Caco-2 (cell line): ENCODE measurements around the gene INKA2. TPM values are rescaled to one million over a fixed set of nuclear protein-coding genes. Genes with fewer than 3 reads are reported as not detected.
A peak's percentile ranks its signal among the peaks of the same experiment; 100 is the strongest.

Source experiments
- BruUV-seq: library from RNA; stranded (reverse); fragments of 400-500 nt; replicated peaks from 2 replicates; lab custom pipeline; 2021; lab: Mats Ljungman, UMichigan
- CTCF ChIA-PET: fragments of 300-600 bp; sonication (Branson Sonifier 250); formaldehyde crosslinking; loops from one replicate; lab custom pipeline; 2022; ENCODE audit warnings: antibody characterized with exemption; lab: Charles Lee
- POLR2A ChIA-PET: fragments of 300-600 bp; sonication (Branson Sonifier 250); formaldehyde crosslinking; loops from one replicate; lab custom pipeline; 2022; ENCODE audit warnings: antibody characterized with exemption; lab: Charles Lee
- DNase-seq, 2 experiments: peaks; one replicate each; pipeline versions ENCODE4 v3.0.0 to v3.0.0-alpha.2; 2020 to 2022
- H3K27me3 ChIP-seq: replicated peaks from 2 replicates; pipeline ENCODE4 v1.6.0; 2011; ENCODE audit warnings: low read length; ENCODE audit not compliant: control insufficient read depth, insufficient read depth
- H3K36me3 ChIP-seq: 2 replicates; pipeline ENCODE4 v1.5.1; 2011; ENCODE audit warnings: low read length; ENCODE audit not compliant: control insufficient read depth, insufficient read depth
- H3K4me1 ChIP-seq: fragments of 250-450 bp; sonication (Bioruptor Pico); 2 replicates; pipeline ENCODE4 v1.5.1; 2020; ENCODE audit warnings: mild to moderate bottlenecking
- H3K4me3 ChIP-seq: 2 replicates; pipeline ENCODE4 v1.5.1; 2011; ENCODE audit warnings: low read depth, mild to moderate bottlenecking, control low read depth, low read length
- H3K9me3 ChIP-seq: fragments of 250-450 bp; sonication (Bioruptor Pico); 2 replicates; pipeline ENCODE4 v1.5.1; 2020; ENCODE audit warnings: mild to moderate bottlenecking, moderate library complexity
- H3K27ac Mint-ChIP-seq: one replicate; pipeline ENCODE4 v1.8.0; 2022; ENCODE audit warnings: mixed read lengths; ENCODE audit not compliant: unreplicated experiment
- H3K27me3 Mint-ChIP-seq: one replicate; pipeline ENCODE4 v1.8.0; 2022; ENCODE audit warnings: mixed read lengths; ENCODE audit not compliant: insufficient read depth, unreplicated experiment
- H3K36me3 Mint-ChIP-seq: one replicate; pipeline ENCODE4 v1.8.0; 2022; ENCODE audit warnings: mild to moderate bottlenecking, mixed read lengths; ENCODE audit not compliant: insufficient read depth, unreplicated experiment
- H3K4me1 Mint-ChIP-seq: one replicate; pipeline ENCODE4 v1.8.0; 2022; ENCODE audit warnings: low read depth, mixed read lengths; ENCODE audit not compliant: unreplicated experiment
- H3K4me3 Mint-ChIP-seq: one replicate; pipeline ENCODE4 v1.8.0; 2022; ENCODE audit warnings: mild to moderate bottlenecking, moderate library complexity, mixed read lengths; ENCODE audit not compliant: unreplicated experiment
- H3K9me3 Mint-ChIP-seq: one replicate; pipeline ENCODE4 v1.8.0; 2022; ENCODE audit warnings: mixed read lengths; ENCODE audit not compliant: unreplicated experiment
- intact Hi-C: fragments of 100-400 bp; cut with micrococcal nuclease; formaldehyde crosslinking; loops from one replicate; pipeline ENCODE4 v1.10.0; 2022; ENCODE audit not compliant: unreplicated experiment
- total RNA-seq: library from RNA; stranded (reverse); gene quantifications from 2 replicates; pipeline ENCODE4 v1.2.3, GENCODE V29; 2022
- TF ChIP-seq, protein P1 (sequence below), 2 experiments: fragments of 200-600 bp in 1 of 2; IDR thresholded peaks; 1 replicate in 1 of 2; 2 replicates in 1 of 2; pipeline versions ENCODE4 v1.5.1 to v1.8.0; 2011 to 2022; ENCODE audit warnings: antibody characterized with exemption in 1 of 2, control low read depth in 1 of 2, inconsistent platforms in 1 of 2, low read depth in 1 of 2, low read length in 1 of 2, mild to moderate bottlenecking in 1 of 2, moderate library complexity in 1 of 2; ENCODE audit not compliant: insufficient read depth in 1 of 2, severe bottlenecking in 1 of 2, unreplicated experiment in 1 of 2

The INKA2 gene
- total RNA-seq, 1 experiment from 2014 or later = 5.8 TPM

DNA sequence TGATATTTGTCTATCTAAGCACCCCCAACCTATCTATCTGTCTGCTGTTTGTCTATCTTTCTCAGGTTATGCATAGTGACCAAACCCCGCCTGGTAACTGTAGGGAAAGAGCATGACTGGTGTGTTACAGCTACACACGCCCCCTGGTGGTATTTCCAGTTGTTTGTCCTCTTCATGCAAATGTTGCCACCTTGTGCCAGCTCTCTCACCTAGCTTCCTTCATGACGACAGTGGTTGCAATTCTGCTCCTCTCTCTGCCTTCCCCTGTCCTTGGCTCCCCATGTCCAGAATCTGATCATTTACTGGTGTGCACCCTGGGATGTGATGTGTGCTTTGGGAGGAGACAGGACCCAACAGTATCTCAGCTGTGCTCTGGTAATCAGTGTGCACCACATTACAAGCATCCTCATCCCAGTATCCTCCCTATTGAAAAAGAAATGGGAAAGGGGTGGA lies 8.1 kb upstream of the INKA2 start:
- Mint-ChIP-seq H3K4me3 (no peak overlapping the region), H3K27ac (no peak overlapping the region), H3K4me1 (no peaks in the 10 kb centered on the region), H3K36me3 (no peaks in the 10 kb centered on the region), H3K27me3 (no peaks in the 10 kb centered on the region), H3K9me3 (no peaks in the 10 kb centered on the region)
- peak; percentile 76 to 80 for DNase-seq
- CTCF ChIA-PET = interaction anchor here (0.5 to 1.9 kb wide), 8 partner anchors 8 to 299 kb away, joined by 3 to 30 read pairs (median 4); partner anchors contain the start of gene INKA2
- Histone ChIP-seq H3K27me3 (no peaks in the 10 kb centered on the region), H3K4me3 (no peak overlapping the region), H3K4me1 (no peaks in the 10 kb centered on the region), H3K36me3 (no peaks in the 10 kb centered on the region), H3K9me3 (no peaks in the 10 kb centered on the region)
- intact Hi-C loops = loop anchor here (1.0 kb wide), 2 partner anchors 32 to 266 kb away; no protein-coding TSS in a partner anchor
- TF ChIP-seq, protein P1, sequence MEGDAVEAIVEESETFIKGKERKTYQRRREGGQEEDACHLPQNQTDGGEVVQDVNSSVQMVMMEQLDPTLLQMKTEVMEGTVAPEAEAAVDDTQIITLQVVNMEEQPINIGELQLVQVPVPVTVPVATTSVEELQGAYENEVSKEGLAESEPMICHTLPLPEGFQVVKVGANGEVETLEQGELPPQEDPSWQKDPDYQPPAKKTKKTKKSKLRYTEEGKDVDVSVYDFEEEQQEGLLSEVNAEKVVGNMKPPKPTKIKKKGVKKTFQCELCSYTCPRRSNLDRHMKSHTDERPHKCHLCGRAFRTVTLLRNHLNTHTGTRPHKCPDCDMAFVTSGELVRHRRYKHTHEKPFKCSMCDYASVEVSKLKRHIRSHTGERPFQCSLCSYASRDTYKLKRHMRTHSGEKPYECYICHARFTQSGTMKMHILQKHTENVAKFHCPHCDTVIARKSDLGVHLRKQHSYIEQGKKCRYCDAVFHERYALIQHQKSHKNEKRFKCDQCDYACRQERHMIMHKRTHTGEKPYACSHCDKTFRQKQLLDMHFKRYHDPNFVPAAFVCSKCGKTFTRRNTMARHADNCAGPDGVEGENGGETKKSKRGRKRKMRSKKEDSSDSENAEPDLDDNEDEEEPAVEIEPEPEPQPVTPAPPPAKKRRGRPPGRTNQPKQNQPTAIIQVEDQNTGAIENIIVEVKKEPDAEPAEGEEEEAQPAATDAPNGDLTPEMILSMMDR (IDR thresholded peaks at IDR 0.05; ENCODE audit: insufficient read depth in 1 of 2, low read depth in 1 of 2, low read length in 1 of 2, severe bottlenecking in 1 of 2, unreplicated experiment in 1 of 2) = peak; percentile 60 to 74
- POLR2A ChIA-PET = interaction anchor here (0.6 kb wide), 1 partner anchor 34 kb away, joined by 3 read pairs; no protein-coding TSS in a partner anchor
- no TSS peak for BruUV-seq

DNA sequence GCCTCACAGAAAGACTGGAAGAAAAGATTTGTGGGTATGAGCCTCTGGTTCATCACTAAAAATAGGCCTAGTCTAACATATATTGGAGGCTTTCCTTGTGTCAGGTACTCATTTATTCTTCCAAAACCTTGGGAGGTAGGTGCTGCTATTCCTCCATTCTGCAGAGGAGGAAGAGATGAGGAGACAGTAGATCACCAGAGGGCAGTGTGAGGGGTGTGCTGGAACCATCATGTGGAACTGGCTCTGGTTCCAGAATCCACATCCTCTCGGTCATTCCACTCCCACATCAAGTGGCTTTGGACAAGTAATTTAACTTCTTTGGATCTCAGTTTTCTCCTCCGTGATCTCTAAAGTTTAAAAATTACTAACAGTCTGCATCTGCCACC lies 7.4 kb upstream of the INKA2 start:
- Histone ChIP-seq H3K9me3 (no peaks in the 10 kb centered on the region), H3K36me3 (no peaks in the 10 kb centered on the region), H3K4me1 (no peaks in the 10 kb centered on the region), H3K27me3 (no peaks in the 10 kb centered on the region), H3K4me3 (no peak overlapping the region)
- ChIA-PET POLR2A (interaction anchor here (0.6 kb wide), 1 partner anchor 33 kb away, joined by 3 read pairs; no protein-coding TSS in a partner anchor), CTCF (interaction anchor here (0.5 to 1.9 kb wide), 8 partner anchors 8 to 298 kb away, joined by 3 to 30 read pairs (median 4); partner anchors contain the start of gene INKA2)
- Mint-ChIP-seq H3K27me3 (no peaks in the 10 kb centered on the region), H3K27ac (no peak overlapping the region), H3K4me3 (no peak overlapping the region), H3K4me1 (no peaks in the 10 kb centered on the region), H3K9me3 (no peaks in the 10 kb centered on the region), H3K36me3 (no peaks in the 10 kb centered on the region)
- BruUV-seq = no TSS peak
- no peak for DNase-seq
- TF ChIP-seq, protein P1 (IDR thresholded peaks at IDR 0.05; ENCODE audit: insufficient read depth in 1 of 2, low read depth in 1 of 2, low read length in 1 of 2, severe bottlenecking in 1 of 2, unreplicated experiment in 1 of 2) = no peak
- intact Hi-C loops = no loop called here

DNA sequence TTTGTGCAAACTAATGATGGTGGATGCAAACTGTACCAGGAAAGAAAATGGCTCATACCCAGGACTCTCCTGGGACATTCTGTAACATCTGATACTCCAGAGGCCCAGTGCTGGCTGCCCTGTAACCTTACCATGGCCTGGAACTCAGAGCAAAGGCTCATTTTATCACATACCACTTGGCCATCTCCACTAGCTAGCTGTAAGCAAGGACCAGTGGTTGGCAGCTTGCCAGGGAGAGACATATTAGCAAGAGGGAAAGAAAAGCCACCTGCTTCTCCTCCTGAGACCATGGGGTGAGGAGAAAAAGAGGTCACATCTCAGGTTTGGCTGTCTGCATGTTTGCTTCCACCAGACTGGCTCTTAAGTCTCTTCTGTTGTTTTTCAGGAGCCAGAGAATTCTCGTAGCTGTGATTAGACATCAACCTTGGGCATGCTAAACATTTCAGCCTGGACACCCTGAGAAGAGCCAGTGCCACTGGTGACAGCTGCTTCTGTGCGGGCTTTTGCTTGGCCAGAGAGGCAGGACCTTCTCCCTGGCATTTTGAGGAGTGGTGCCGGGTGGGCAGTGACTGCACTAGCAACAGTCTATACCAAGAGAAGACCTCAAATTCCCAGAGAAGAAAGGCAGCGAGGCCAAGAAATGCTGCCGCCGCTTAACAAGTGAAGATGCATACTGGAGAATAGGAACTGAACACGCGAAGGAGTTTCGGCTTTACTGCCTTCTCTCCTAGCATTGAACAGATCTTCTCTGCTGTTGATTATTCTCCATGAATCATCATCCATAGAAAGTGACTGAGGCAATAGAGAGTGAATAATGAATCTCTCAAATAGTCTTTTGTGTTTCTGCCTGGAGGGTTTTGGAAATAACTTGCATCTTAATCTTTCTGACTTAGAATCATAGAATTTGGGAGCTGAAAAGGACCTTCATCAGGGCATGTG lies 6.7 kb upstream of the INKA2 start:
- no peaks in the 10 kb centered on the region for H3K27me3 ChIP-seq
- Mint-ChIP-seq H3K9me3 (no peaks in the 10 kb centered on the region), H3K27me3 (no peaks in the 10 kb centered on the region), H3K4me3 (no peak overlapping the region), H3K4me1 (no peaks in the 10 kb centered on the region), H3K27ac (no peak overlapping the region), H3K36me3 (no peaks in the 10 kb centered on the region)
- H3K9me3 ChIP-seq = no peaks in the 10 kb centered on the region
- no peak overlapping the region for H3K4me3 ChIP-seq
- no TSS peak for BruUV-seq
- intact Hi-C loops = no loop called here
- CTCF ChIA-PET = interaction anchor here (1.4 to 1.9 kb wide), 2 partner anchors 31 to 264 kb away, joined by 14 to 30 read pairs; no protein-coding TSS in a partner anchor
- DNase-seq = no peak
- POLR2A ChIA-PET = no interaction called here
- TF ChIP-seq, protein P1 (IDR thresholded peaks at IDR 0.05; ENCODE audit: insufficient read depth in 1 of 2, low read depth in 1 of 2, low read length in 1 of 2, severe bottlenecking in 1 of 2, unreplicated experiment in 1 of 2) = no peak
- no peaks in the 10 kb centered on the region for H3K36me3 ChIP-seq
- H3K4me1 ChIP-seq = no peaks in the 10 kb centered on the region; the same call in 1 of the 2 replicates
